Tibial artery (tissue), 4 donors: ENCODE results near the gene INHBA.

Experiments used
- DNase-seq, 2 donors: peaks; one replicate each; pipeline ENCODE4 v3.0.0-alpha.2; 2019
- H3K27ac ChIP-seq, 2 donors: fragments of 200-600 bp; sonication (generic) in 1 of 2; 1 replicate in 1 of 2; 2 replicates in 1 of 2; pipeline ENCODE4 v1.5.1; 2018 to 2019; ENCODE audit warnings: mild to moderate bottlenecking in 1 of 2
- H3K27me3 ChIP-seq, 2 donors: fragments of 200-600 bp; sonication (generic) in 1 of 2; one replicate each; pipeline versions ENCODE4 v1.5.1 to v1.6.0; 2016 to 2019
- H3K36me3 ChIP-seq, 3 donors: fragments of 200-600 bp; sonication (generic) in 2 of 3; one replicate each; pipeline ENCODE4 v1.5.1; 2016 to 2019; ENCODE audit warnings: mild to moderate bottlenecking in 2 of 3
- H3K4me1 ChIP-seq, 4 donors: fragments of 200-600 bp; sonication (generic) in 2 of 4; 1 replicate in 3 of 4; 2 replicates in 1 of 4; pipeline ENCODE4 v1.5.1; 2016 to 2019
- H3K4me3 ChIP-seq, 2 donors: fragments of 200-600 bp; sonication (generic) in 1 of 2; 1 replicate in 1 of 2; 2 replicates in 1 of 2; pipeline ENCODE4 v1.5.1; 2018 to 2019; ENCODE audit warnings: mild to moderate bottlenecking in 2 of 2
- H3K9me3 ChIP-seq, 3 donors: fragments of 200-600 bp; sonication (generic) in 1 of 3; one replicate each; pipeline ENCODE4 v1.5.1; 2016 to 2019
- intact Hi-C: fragments of 100-400 bp; cut with DNase I; formaldehyde crosslinking; loops from one replicate; pipeline ENCODE4 v1.15.0; 2023; ENCODE audit warnings: low total_unique reads
- TF ChIP-seq, protein P1 (sequence below), 2 experiments: fragments of 200-600 bp in 1 of 2; fragments of 450-650 bp in 1 of 2; IDR thresholded peaks; one replicate each; pipeline ENCODE4 v1.5.1; 2017 to 2019; ENCODE audit warnings: antibody characterized with exemption in 2 of 2, mild to moderate bottlenecking in 1 of 2, moderate library complexity in 1 of 2

INHBA gene

DNA sequence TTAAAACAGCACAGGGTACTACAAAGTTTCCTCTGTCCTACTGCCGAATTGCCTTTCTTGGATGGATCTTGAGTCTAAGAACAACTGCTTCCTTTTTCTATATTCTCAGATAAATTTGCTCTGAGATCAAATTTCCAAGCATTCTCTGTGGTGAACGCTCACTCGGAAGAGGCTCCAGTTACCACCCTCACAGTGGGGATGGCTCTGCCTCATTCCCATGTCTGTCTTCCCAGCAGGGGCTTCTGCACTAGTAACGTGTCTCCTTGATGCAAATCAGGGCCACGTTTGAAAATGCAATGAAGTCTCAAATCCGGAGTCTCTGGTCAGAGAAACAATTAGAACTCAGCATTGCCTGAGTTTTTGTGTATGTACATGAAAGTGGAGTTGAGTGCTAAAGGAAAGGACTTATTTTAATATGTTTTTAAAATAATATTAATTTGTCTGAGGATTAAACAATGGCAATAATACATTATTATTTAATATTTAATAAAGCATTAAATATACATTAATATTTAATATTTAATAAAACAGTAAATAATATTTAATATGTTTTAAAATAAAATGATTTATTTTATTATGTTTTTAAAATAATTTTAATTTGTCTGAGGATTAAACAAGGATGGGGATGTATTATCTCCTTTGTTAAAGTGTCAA, 61.8 kb downstream of the INHBA start:
- no peak overlapping the region for H3K4me3 ChIP-seq
- DNase-seq: no peak
- intact Hi-C loops: no loop called here
- TF ChIP-seq, protein P1, sequence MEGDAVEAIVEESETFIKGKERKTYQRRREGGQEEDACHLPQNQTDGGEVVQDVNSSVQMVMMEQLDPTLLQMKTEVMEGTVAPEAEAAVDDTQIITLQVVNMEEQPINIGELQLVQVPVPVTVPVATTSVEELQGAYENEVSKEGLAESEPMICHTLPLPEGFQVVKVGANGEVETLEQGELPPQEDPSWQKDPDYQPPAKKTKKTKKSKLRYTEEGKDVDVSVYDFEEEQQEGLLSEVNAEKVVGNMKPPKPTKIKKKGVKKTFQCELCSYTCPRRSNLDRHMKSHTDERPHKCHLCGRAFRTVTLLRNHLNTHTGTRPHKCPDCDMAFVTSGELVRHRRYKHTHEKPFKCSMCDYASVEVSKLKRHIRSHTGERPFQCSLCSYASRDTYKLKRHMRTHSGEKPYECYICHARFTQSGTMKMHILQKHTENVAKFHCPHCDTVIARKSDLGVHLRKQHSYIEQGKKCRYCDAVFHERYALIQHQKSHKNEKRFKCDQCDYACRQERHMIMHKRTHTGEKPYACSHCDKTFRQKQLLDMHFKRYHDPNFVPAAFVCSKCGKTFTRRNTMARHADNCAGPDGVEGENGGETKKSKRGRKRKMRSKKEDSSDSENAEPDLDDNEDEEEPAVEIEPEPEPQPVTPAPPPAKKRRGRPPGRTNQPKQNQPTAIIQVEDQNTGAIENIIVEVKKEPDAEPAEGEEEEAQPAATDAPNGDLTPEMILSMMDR (IDR thresholded peaks at IDR 0.05): no peak
- H3K27ac ChIP-seq: no peak overlapping the region
- no peaks in the 10 kb centered on the region for H3K36me3 ChIP-seq
- no peaks in the 10 kb centered on the region for H3K27me3 ChIP-seq
- H3K9me3 ChIP-seq: no peaks in the 10 kb centered on the region
- no peaks in the 10 kb centered on the region for H3K4me1 ChIP-seq

GRCh38 chr7:41640487-41640886, 62.4 kb downstream of the INHBA start:
- Histone ChIP-seq H3K4me1 (no peaks in the 10 kb centered on the region), H3K27ac (no peak overlapping the region), H3K36me3 (no peaks in the 10 kb centered on the region), H3K4me3 (no peak overlapping the region), H3K27me3 (no peaks in the 10 kb centered on the region), H3K9me3 (no peaks in the 10 kb centered on the region)
- intact Hi-C loops: no loop called here
- DNase-seq: no peak
- TF ChIP-seq, protein P1 (IDR thresholded peaks at IDR 0.05): no peak

- no peak for DNase-seq
- intact Hi-C loops: no loop called here
- Histone ChIP-seq H3K9me3 (no peaks in the 10 kb centered on the region), H3K4me3 (no peak overlapping the region), H3K27ac (no peak overlapping the region), H3K36me3 (no peaks in the 10 kb centered on the region), H3K27me3 (no peaks in the 10 kb centered on the region), H3K4me1 (no peaks in the 10 kb centered on the region)
- TF ChIP-seq, protein P1 (IDR thresholded peaks at IDR 0.05): no peak
These were observed 65.8 kb downstream of the INHBA start for GRCh38 chr7:41637049-41637448.
